Hepatocyte (in vitro differentiated cells): Measurements from ENCODE around the gene TRAPPC8. TPM values are rescaled to one million over a fixed set of nuclear protein-coding genes. Genes with fewer than 3 reads are reported as not detected.

ENCODE experiments used
- DNase-seq: peaks from one replicate; pipeline ENCODE4 v3.0.0-alpha.2; 2016; ENCODE audit warnings: low spot score
- H2AFZ ChIP-seq: fragments of 200-600 bp; sonication (generic); 2 replicates; pipeline ENCODE4 v1.6.0; 2016; ENCODE audit warnings: antibody characterized with exemption, mild to moderate bottlenecking
- H3K27ac ChIP-seq: fragments of 200-600 bp; sonication (generic); 2 replicates; pipeline ENCODE4 v1.5.1; 2016; ENCODE audit warnings: mild to moderate bottlenecking
- H3K27me3 ChIP-seq: fragments of 200-600 bp; sonication (generic); 2 replicates; pipeline ENCODE4 v1.6.1; 2016
- H3K36me3 ChIP-seq: fragments of 200-600 bp; sonication (generic); replicated peaks from 2 replicates; pipeline ENCODE4 v1.5.1; 2016; ENCODE audit warnings: low read depth; ENCODE audit not compliant: insufficient read depth
- H3K4me1 ChIP-seq: fragments of 200-600 bp; sonication (generic); 2 replicates; pipeline ENCODE4 v1.5.1; 2016; ENCODE audit warnings: mild to moderate bottlenecking, moderate library complexity; ENCODE audit not compliant: insufficient read depth
- H3K4me2 ChIP-seq: fragments of 200-600 bp; sonication (generic); 2 replicates; pipeline ENCODE4 v1.6.0; 2016
- H3K4me3 ChIP-seq: fragments of 200-600 bp; sonication (generic); 2 replicates; pipeline ENCODE4 v1.5.1; 2016; ENCODE audit warnings: mild to moderate bottlenecking
- H3K79me2 ChIP-seq: fragments of 200-600 bp; sonication (generic); 2 replicates; pipeline ENCODE4 v1.6.0; 2017; ENCODE audit warnings: mild to moderate bottlenecking
- H3K9me2 ChIP-seq: fragments of 200-600 bp; sonication (generic); replicated peaks from 2 replicates; pipeline ENCODE4 v1.6.0; 2017; ENCODE audit warnings: mild to moderate bottlenecking; ENCODE audit not compliant: insufficient read depth
- H3K9me3 ChIP-seq: fragments of 200-600 bp; sonication (generic); 2 replicates; pipeline ENCODE4 v1.5.1; 2016; ENCODE audit warnings: low read depth, mild to moderate bottlenecking
- H4K20me1 ChIP-seq: fragments of 200-600 bp; sonication (generic); 2 replicates; pipeline ENCODE4 v1.6.0; 2016; ENCODE audit warnings: mild to moderate bottlenecking; ENCODE audit not compliant: insufficient read depth, poor library complexity, severe bottlenecking
- EZH2 ChIP-seq: fragments of 200-600 bp; sonication (generic); IDR thresholded peaks from 2 replicates; pipeline ENCODE4 v1.6.1; 2016; ENCODE audit warnings: antibody characterized with exemption, mild to moderate bottlenecking, borderline replicate concordance
- EZH2phosphoT487 ChIP-seq: fragments of 200-600 bp; sonication (generic); IDR thresholded peaks from one replicate; pipeline ENCODE4 v1.6.1; 2018; ENCODE audit warnings: antibody characterized with exemption, mild to moderate bottlenecking, low read depth, moderate library complexity; ENCODE audit not compliant: unreplicated experiment, severe bottlenecking
- WGBS: methylation state at CpG from one replicate; pipeline ENCODE4 v1.1.6; 2016; ENCODE audit warnings: low lambda C conversion rate; ENCODE audit errors: missing lambda C conversion rate; 5-methylcytosine and 5-hydroxymethylcytosine counted together
- polyA plus RNA-seq: library from polyadenylated mRNA; unstranded; fragments of >200 nt; fragmentation: Nextera tagmentation; extraction: Ambion mirVana; gene quantifications from 2 replicates; pipeline ENCODE4 v1.2.1, GENCODE V29; 2016
- total RNA-seq: library from RNA; depleted of rRNA; stranded (reverse); fragments of >200 nt; gene quantifications from 2 replicates; pipeline ENCODE4 v1.2.3, GENCODE V29; 2014
- TF ChIP-seq, protein P1 (sequence below): fragments of 200-600 bp; sonication (generic); IDR thresholded peaks from 2 replicates; pipeline ENCODE4 v1.5.1; 2016; ENCODE audit warnings: antibody characterized with exemption, mild to moderate bottlenecking; ENCODE audit not compliant: poor library complexity

The TRAPPC8 gene
- total and polyA plus RNA-seq, 2 experiments from 2014 or later: 12.6 to 68.7 TPM

DNA sequence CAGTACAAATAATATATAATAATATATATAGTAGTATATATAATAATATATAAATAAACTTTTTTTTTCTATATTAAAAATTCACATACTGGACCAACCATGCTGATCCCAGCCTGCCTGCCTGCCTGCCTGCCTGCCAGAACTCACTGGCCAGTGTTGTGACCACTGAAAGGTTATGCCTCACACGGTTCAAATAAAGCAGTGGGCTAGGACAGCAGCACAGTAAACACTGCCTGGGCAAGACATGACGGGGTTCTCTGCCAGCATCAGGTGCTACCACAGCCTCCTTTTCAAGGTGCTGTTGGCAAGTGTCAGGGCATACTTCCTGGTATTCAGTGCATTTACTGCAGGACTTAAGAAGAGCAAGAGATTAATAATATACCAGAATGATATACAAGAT is 67.6 kb downstream of the TRAPPC8 start:
- H3K4me2 ChIP-seq: no peak overlapping the region
- H3K27ac ChIP-seq: no peak overlapping the region
- H4K20me1 ChIP-seq: no peaks in the 10 kb centered on the region
- H3K9me2 ChIP-seq: no peaks in the 10 kb centered on the region
- no peak overlapping the region for H3K4me3 ChIP-seq
- no peaks in the 10 kb centered on the region for H3K4me1 ChIP-seq
- peaks cover 3% of the 10 kb centered on the region for H3K79me2 ChIP-seq
- no peaks in the 10 kb centered on the region for H3K27me3 ChIP-seq
- H3K9me3 ChIP-seq: no peaks in the 10 kb centered on the region
- TF ChIP-seq EZH2: no peak
- no peak for TF ChIP-seq EZH2phosphoT487
- TF ChIP-seq, protein P1, sequence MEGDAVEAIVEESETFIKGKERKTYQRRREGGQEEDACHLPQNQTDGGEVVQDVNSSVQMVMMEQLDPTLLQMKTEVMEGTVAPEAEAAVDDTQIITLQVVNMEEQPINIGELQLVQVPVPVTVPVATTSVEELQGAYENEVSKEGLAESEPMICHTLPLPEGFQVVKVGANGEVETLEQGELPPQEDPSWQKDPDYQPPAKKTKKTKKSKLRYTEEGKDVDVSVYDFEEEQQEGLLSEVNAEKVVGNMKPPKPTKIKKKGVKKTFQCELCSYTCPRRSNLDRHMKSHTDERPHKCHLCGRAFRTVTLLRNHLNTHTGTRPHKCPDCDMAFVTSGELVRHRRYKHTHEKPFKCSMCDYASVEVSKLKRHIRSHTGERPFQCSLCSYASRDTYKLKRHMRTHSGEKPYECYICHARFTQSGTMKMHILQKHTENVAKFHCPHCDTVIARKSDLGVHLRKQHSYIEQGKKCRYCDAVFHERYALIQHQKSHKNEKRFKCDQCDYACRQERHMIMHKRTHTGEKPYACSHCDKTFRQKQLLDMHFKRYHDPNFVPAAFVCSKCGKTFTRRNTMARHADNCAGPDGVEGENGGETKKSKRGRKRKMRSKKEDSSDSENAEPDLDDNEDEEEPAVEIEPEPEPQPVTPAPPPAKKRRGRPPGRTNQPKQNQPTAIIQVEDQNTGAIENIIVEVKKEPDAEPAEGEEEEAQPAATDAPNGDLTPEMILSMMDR: no peak
- no peaks in the 10 kb centered on the region for H3K36me3 ChIP-seq
- H2AFZ ChIP-seq: no peak overlapping the region
- WGBS: 91% methylated on average over 2 of the region's 2 CpGs
- DNase-seq: no peak

DNA sequence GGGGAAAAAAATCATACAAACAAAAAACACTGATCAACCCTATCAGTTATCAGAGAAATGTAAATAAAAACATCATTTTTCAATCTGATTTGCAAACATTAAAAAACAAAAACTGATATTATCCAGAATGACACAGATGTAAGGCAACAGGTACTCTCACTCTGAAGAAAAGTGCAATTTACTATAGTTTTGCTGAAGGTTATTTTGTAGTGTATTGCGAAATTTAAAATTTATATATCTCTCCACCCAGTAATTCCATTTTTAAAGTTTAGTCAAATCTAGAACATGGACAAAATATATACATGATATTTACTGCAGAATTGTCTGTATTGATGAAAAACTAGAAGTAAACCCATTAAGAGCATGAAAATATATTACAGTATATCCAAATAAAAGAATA is 79.8 kb downstream of the TRAPPC8 start:
- TF ChIP-seq EZH2phosphoT487 (no peak), EZH2 (no peak)
- TF ChIP-seq, protein P1: no peak
- no peaks in the 10 kb centered on the region for H3K9me2 ChIP-seq
- no peaks in the 10 kb centered on the region for H3K4me1 ChIP-seq
- H3K27me3 ChIP-seq: no peaks in the 10 kb centered on the region
- H3K4me3 ChIP-seq: no peak overlapping the region
- H2AFZ ChIP-seq: no peak overlapping the region
- no peaks in the 10 kb centered on the region for H3K36me3 ChIP-seq
- H3K27ac ChIP-seq: no peak overlapping the region
- H3K79me2 ChIP-seq: no peaks in the 10 kb centered on the region
- no peak overlapping the region for H3K4me2 ChIP-seq
- 100% methylated on average over 1 of the region's 1 CpG for WGBS
- no peaks in the 10 kb centered on the region for H3K9me3 ChIP-seq
- no peaks in the 10 kb centered on the region for H4K20me1 ChIP-seq
- no peak for DNase-seq

DNA sequence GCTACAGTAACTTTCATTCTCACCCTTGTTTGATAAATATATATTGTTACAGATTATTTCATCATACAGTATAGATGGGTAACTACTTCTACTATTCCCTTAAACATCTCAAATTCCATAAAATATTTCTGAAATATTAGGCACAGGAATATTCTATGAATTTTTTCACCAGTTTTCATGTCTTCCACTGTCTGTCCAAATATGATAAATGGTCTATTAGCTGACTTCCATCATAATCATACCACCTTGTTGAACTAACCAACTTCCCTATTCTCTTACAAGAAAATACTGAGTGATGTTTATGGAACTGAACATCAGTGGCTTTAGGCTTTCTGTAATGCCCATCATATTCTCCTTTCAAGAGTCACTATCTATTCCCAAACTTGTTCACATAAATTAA is 82.4 kb downstream of the TRAPPC8 start:
- Histone ChIP-seq H4K20me1 (no peaks in the 10 kb centered on the region), H3K79me2 (no peaks in the 10 kb centered on the region), H3K36me3 (no peaks in the 10 kb centered on the region), H3K9me2 (no peaks in the 10 kb centered on the region), H3K4me1 (no peaks in the 10 kb centered on the region), H3K4me2 (no peak overlapping the region), H3K27ac (no peak overlapping the region), H3K4me3 (no peak overlapping the region), H2AFZ (no peak overlapping the region), H3K9me3 (no peaks in the 10 kb centered on the region), H3K27me3 (no peaks in the 10 kb centered on the region)
- DNase-seq: no peak
- no peak for TF ChIP-seq EZH2
- TF ChIP-seq, protein P1: no peak
- TF ChIP-seq EZH2phosphoT487: no peak

DNA sequence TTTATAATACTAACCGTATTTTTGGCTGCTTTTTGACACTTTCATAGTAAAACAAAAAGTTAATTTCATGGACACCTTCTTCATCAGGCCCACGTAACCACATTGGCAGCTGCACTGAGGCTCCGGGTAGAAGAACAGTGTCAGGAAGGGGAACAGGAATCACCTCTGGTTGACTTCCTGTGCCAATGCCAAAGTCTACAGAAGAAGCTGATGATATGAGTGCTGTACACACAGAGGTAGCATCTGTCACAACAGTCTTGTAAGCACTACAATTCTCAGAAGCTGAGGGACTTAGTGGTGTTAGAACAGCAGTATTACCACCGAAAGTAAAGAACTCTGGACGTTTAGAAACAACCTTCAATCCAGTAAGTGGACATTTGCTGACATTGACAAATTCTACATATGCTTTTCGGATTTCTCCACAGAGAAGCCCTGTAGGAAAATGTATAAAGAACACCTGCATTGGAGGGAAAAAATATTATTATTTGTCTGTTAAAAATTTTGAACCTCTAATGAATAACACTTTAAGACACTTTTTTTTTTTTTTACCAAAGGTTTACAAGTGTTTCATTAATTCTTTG is 85.3 kb downstream of the TRAPPC8 start:
- H3K9me2 ChIP-seq: no peaks in the 10 kb centered on the region
- no peaks in the 10 kb centered on the region for H4K20me1 ChIP-seq
- no peaks in the 10 kb centered on the region for H3K4me1 ChIP-seq
- no peak for DNase-seq
- WGBS: 96% methylated on average over 6 of the region's 6 CpGs
- H3K4me3 ChIP-seq: no peak overlapping the region
- H3K79me2 ChIP-seq: no peaks in the 10 kb centered on the region
- no peak for TF ChIP-seq EZH2
- no peak overlapping the region for H2AFZ ChIP-seq
- no peaks in the 10 kb centered on the region for H3K36me3 ChIP-seq
- H3K27me3 ChIP-seq: no peaks in the 10 kb centered on the region
- no peak overlapping the region for H3K4me2 ChIP-seq
- H3K27ac ChIP-seq: no peak overlapping the region
- H3K9me3 ChIP-seq: no peaks in the 10 kb centered on the region
